ENCODE results near the gene FLOT1.

GRCh38 chr6:30740540-30740870 lies 2.0 kb downstream of the FLOT1 start:
- TF ChIP-seq, protein P1, sequence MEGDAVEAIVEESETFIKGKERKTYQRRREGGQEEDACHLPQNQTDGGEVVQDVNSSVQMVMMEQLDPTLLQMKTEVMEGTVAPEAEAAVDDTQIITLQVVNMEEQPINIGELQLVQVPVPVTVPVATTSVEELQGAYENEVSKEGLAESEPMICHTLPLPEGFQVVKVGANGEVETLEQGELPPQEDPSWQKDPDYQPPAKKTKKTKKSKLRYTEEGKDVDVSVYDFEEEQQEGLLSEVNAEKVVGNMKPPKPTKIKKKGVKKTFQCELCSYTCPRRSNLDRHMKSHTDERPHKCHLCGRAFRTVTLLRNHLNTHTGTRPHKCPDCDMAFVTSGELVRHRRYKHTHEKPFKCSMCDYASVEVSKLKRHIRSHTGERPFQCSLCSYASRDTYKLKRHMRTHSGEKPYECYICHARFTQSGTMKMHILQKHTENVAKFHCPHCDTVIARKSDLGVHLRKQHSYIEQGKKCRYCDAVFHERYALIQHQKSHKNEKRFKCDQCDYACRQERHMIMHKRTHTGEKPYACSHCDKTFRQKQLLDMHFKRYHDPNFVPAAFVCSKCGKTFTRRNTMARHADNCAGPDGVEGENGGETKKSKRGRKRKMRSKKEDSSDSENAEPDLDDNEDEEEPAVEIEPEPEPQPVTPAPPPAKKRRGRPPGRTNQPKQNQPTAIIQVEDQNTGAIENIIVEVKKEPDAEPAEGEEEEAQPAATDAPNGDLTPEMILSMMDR (conservative IDR thresholded peaks at IDR 0.05; ENCODE audit: low read length) = no peak
- TF ChIP-seq EZH2phosphoT487 (IDR thresholded peaks at IDR 0.05; ENCODE audit: borderline replicate concordance, low read depth, low read length) = no peak
